OCI-LY7 (cell line): ENCODE measurements around the gene RLBP1.

Source experiments
- CTCF ChIP-seq: fragments of 200-600 bp; sonication (generic); conservative IDR thresholded peaks from 2 replicates; pipeline ENCODE4 v1.5.1; 2014; ENCODE audit warnings: mild to moderate bottlenecking, antibody characterized with exemption, low read length, moderate library complexity, mixed read lengths
- EZH2phosphoT487 ChIP-seq: fragments of 200-600 bp; sonication (generic); IDR thresholded peaks from 2 replicates; pipeline ENCODE4 v1.6.1; 2018; ENCODE audit warnings: low read depth, borderline replicate concordance, mild to moderate bottlenecking, mixed run types, antibody characterized with exemption, low read length, moderate library complexity, mixed read lengths

GRCh38 chr15:89178307-89178977 lies 42.9 kb downstream of the RLBP1 start:
- no peak for TF ChIP-seq CTCF
- TF ChIP-seq EZH2phosphoT487 = no peak
